ENCODE data around the gene ACTRT2.

Gene ACTRT2

GRCh38 chr1:3056641-3057040, 35.4 kb downstream of the ACTRT2 start:
- no peak for DNase-seq

DNA sequence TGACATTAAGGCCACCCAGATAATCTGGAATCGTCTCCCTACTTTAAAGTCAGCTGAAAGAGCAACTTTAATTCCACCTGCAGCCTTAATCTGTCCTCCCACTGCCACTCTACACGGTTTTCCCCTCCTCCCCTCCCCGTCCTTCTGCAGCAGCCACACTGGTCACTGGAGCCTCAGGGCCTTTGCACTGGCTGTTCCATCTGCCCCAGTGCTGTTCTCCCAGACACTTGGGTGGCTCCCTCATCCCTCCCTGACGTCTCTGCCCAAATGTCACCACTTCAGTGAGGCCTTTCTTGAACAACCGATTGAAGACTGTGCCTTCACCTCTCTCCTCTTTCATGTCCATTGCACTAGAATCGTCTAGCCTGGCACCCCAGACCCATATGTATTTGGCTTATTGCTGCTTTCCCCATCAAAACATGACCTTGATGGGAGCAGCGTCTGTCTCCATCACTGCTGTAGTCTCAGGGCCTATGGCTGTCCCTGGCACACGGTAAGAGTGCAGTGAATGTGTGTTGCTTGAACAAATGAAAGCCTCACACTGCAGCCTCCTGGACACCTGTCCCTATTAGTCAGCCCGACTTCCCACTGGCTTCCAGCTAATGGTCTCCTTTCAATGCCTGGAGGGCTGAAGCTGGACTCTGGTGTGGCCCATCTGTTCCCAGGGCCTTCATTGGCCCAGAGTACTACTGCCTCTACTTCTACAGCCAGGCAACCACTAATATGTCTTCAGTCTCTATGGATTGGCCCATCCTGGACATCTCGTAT, 37.2 kb downstream of the ACTRT2 start:
- DNase-seq, result no peak

DNA sequence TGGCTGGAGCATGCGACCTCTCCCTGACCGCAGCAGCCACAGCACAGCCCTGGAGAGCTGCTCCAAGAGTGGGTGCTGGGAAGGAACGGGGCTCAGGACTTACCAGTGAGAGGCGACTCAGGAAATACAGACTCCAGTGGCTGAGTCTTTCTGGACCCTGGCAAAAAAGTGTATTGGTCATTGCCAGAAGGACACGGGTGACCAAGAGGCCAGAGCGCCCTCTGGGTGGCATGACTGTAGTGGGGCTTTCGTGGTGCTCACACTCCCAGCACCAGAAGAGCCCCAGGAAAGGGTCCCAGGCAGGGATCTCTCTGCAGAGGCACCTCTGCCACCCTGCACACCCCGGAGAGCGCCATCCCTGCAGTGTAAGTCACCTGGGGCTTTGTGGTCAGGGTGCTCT, 38.9 kb downstream of the ACTRT2 start:
- no peak for DNase-seq

- DNase-seq, result no peak
Observed at GRCh38 chr1:3060601-3061551, 39.6 kb downstream of the ACTRT2 start.

GRCh38 chr1:3061566-3061965, 40.3 kb downstream of the ACTRT2 start:
- DNase-seq, result no peak

DNA sequence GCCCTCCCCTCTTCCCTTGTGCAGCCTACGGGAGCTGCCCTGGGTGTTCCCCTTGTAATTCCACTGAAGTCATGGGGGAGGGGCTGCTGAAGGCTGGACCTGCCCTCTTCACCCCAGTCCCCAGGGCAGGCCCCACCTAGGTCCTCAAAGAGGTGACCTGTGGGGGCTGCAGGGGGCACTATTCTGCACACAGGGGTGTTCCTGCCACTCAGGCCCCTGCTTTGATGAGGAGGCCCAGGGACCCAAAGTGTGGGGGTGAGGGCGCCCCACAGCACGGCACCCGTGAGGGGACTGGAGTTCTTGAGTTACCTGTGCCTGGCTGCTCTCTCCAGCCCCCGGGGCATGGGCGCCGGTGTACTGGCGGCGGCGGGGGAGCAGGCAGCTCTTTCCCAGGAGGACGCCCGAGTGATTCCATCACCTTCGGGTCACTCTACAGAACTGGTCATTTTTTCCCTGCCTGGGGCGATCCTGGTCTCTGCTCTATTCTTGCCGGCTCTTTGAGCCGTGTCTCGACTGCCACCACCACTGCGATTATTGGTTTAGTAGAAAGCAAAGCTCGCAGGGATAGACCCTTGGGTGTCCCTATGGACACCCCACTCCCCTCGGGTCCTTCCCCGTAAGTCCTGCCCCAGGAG, 40.8 kb downstream of the ACTRT2 start:
- DNase-seq, result no peak

- no peak for DNase-seq
Observed at GRCh38 chr1:3062616-3063378, 41.5 kb downstream of the ACTRT2 start.

- no peak for DNase-seq
Observed at GRCh38 chr1:3063379-3064295, 42.4 kb downstream of the ACTRT2 start.

GRCh38 chr1:3064296-3064850, 43.1 kb downstream of the ACTRT2 start:
- DNase-seq, result no peak

DNA sequence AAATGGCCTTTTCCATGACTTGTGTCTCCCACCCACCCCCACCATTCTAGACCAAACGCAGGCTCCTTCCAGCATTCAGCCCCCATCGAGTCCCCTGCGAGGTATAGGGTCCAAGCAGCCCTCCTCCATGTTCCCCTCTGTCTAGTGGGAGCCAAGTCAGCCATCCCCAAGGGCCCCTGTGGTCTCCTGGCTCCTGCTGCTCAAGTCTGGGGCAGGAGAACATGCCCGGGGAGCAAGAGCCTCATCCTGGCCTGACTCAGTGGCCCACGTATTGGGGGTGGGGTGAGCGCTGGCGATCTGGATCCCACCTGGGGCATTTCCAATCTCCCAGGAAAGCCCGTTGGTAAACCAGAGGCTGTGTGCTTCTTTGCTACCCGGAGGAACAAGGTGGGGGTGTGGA, 43.6 kb downstream of the ACTRT2 start:
- DNase-seq, result no peak

DNA sequence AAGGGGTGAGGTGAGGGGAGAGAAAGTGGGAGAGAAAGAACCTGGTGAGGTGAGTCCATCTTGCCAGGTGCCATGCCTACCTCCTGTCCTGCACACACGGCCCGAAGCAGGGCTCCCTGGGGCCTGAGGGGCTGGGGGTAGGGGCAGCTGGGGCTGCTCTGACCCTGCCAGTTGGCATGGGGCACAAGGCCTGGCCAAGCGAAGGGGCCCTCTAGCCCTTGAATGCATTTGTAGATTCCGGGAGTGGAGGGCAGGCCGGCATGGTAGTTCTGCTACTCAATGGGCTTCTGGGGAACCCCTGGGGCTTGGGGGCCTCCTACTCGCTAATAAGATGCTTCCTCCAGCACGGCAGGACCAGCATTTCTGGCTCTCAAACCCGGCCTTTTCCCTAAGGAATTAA, 44.1 kb downstream of the ACTRT2 start:
- no peak for DNase-seq

DNA sequence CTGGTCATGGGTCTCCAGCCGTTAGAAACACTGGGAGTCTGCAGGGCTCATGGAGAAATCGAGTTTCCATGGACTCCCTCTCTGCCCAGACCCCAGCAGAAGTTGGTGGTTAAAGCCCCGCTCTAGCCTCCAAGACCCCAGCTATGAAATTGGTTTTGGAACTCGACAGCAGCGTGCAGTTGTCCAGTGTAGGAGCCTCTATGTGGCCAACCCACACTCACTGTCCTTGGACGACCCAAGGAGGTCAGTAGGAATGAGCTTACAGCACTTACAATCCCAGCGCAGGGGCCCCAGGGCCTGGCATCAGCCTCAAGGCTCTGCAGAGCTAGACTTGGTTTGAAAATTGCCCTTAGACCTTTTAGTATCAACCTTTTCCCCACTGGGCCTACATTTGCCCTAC, 44.5 kb downstream of the ACTRT2 start:
- DNase-seq, result no peak

GRCh38 chr1:3066250-3066711, 45.0 kb downstream of the ACTRT2 start:
- no peak for DNase-seq

GRCh38 chr1:3066826-3067225, 45.6 kb downstream of the ACTRT2 start:
- DNase-seq, result no peak

DNA sequence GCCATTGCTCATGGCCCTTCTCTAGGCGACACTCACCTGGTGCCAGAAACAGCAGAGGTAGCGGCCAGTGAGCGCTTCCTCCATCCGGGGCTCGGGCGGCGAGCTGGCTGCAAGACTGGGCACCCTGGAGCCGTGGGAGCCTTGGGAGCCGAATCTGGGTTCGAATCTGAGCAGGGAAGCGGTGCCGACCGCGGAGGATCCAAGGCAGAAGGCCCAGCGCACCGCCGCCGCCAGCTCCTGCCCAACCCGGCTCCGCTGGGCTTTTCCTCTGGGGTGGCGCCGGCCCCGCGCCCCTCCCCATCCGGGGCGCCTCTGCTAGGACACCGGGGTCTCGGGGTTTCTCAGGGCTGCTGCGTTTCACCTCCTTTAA, 46.0 kb downstream of the ACTRT2 start:
- DNase-seq, result no peak

DNA sequence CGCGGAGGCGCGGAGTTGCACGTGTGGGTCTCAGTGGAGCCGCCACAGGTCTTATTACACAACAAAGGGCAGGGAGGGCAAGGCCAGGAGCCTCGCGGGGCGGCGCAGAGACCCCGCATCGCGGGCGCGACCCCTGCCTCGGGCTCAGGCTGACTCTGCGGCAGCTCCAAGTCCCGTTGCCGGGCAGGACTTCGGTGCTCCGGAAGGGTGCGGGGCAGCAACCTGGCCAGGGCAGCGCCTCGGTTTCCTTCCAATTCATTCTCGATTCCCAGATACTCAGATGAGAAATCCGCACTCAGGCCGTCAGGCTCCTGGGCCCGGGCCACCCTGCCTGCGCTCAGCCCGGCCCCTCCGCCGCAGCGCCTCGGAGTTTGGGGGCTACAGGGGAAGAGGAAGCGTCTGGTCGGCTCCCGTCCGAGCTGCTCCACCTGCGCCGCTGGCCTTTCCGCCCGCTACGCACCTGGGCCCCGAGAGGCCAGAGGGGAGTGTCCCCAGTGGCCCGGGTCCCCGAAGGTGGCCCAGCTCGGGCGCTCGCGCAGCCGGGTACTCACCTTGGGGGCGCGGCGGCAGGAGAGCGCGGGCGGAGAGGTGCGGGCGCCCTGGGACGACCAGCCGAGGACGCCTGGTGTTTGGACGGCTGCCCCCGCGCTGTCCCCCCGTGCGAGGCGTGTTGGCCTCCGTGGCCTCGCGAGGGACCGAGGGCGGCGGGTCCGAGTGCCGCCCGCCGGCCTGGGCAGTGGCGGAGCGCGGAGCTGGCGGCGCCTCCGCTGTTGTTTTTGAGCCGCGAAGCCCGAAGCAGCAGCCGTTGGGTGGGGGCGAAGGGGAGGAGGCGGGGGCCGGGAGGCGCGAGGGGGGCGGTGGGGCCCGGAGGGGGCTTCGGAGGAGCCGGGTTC, 46.6 kb downstream of the ACTRT2 start:
- DNase-seq, result no peak

- no peak for DNase-seq
Observed at GRCh38 chr1:3068564-3069431, 47.5 kb downstream of the ACTRT2 start, which contains the start of gene PRDM16. PRDM16 (plus strand) TSS chr1:3069203; CDS start chr1:3069260, 57 bp downstream.

GRCh38 chr1:3069491-3070308, 48.4 kb downstream of the ACTRT2 start:
- DNase-seq, result no peak
